Neural cell (in vitro differentiated cells): ENCODE results near the gene CACNB2. TPM values are rescaled to one million over a fixed set of nuclear protein-coding genes. Genes with fewer than 3 reads are reported as not detected.

ENCODE experiments used
- H2AFZ ChIP-seq: fragments of 200-600, 300-800 bp; sonication (generic), shearing (Covaris generic); 2 replicates; pipeline ENCODE4 v1.6.0; 2014; ENCODE audit warnings: low read depth, mild to moderate bottlenecking, antibody characterized with exemption, low read length, moderate library complexity
- H3F3A ChIP-seq: fragments of 200-600 bp; shearing (Covaris generic); 2 replicates; pipeline ENCODE4 v1.6.1; 2016; ENCODE audit warnings: mild to moderate bottlenecking, moderate library complexity, mixed read lengths, antibody characterized with exemption, low read length; ENCODE audit not compliant: insufficient read depth, poor library complexity, severe bottlenecking
- H3K27ac ChIP-seq: fragments of 200-600, 300-800 bp; sonication (generic), shearing (Covaris generic); 2 replicates; pipeline ENCODE4 v1.5.1; 2014; ENCODE audit warnings: mild to moderate bottlenecking, low read length, moderate library complexity
- H3K27me3 ChIP-seq: fragments of 300-800, 200-600 bp; sonication (generic), shearing (Covaris generic); 2 replicates; pipeline ENCODE4 v1.6.0; 2014; ENCODE audit warnings: mild to moderate bottlenecking, low read depth, low read length, moderate library complexity; ENCODE audit not compliant: insufficient read depth
- H3K36me3 ChIP-seq: fragments of 300-800, 200-600 bp; sonication (generic), shearing (Covaris generic); 2 replicates; pipeline ENCODE4 v1.5.1; 2014; ENCODE audit warnings: mild to moderate bottlenecking, antibody characterized with exemption, low read length, moderate library complexity; ENCODE audit not compliant: insufficient read depth
- H3K4me2 ChIP-seq: fragments of 300-800, 200-600 bp; sonication (generic), shearing (Covaris generic); 2 replicates; pipeline ENCODE4 v1.6.0; 2014; ENCODE audit warnings: mild to moderate bottlenecking, low read length
- H3K4me3 ChIP-seq: fragments of 300-800, 200-600 bp; sonication (generic), shearing (Covaris generic); 2 replicates; pipeline ENCODE4 v1.5.1; 2014; ENCODE audit warnings: mild to moderate bottlenecking, low read length, moderate library complexity
- H3K79me2 ChIP-seq: fragments of 200-600 bp; shearing (Covaris generic); replicated peaks from 2 replicates; pipeline ENCODE4 v1.6.0; 2014; ENCODE audit warnings: mild to moderate bottlenecking, low read length, moderate library complexity; ENCODE audit not compliant: insufficient read depth
- H3K9ac ChIP-seq: fragments of 300-800, 200-600 bp; sonication (generic), shearing (Covaris generic); 2 replicates; pipeline ENCODE4 v1.6.1; 2016; ENCODE audit warnings: mild to moderate bottlenecking, low read length, mixed read lengths
- H3K9me2 ChIP-seq: fragments of 200-600 bp; shearing (Covaris generic); 2 replicates; pipeline ENCODE4 v1.6.1; 2016; ENCODE audit warnings: mild to moderate bottlenecking, low read length, mixed read lengths; ENCODE audit not compliant: insufficient read depth
- H3K9me3 ChIP-seq: fragments of 200-600, 300-800 bp; sonication (generic), shearing (Covaris generic); 2 replicates; pipeline ENCODE4 v1.6.1; 2016; ENCODE audit warnings: mild to moderate bottlenecking, mixed run types, low read length, moderate library complexity, mixed read lengths
- H4K20me1 ChIP-seq: fragments of 200-600 bp; shearing (Covaris generic); 2 replicates; pipeline ENCODE4 v1.6.1; 2016; ENCODE audit warnings: mild to moderate bottlenecking, mixed run types; ENCODE audit not compliant: insufficient read depth
- EP300 ChIP-seq: fragments of 450-650 bp; conservative IDR thresholded peaks from 2 replicates; pipeline ENCODE4 v1.6.1; 2014; ENCODE audit warnings: antibody characterized with exemption, mild to moderate bottlenecking, moderate library complexity; ENCODE audit not compliant: poor library complexity, severe bottlenecking
- EZH2 ChIP-seq: fragments of 200-600, 300-800 bp; shearing (Covaris generic), sonication (generic); IDR thresholded peaks from 2 replicates; pipeline ENCODE4 v1.6.1; 2014; ENCODE audit warnings: antibody characterized with exemption, low read length, borderline replicate concordance, mild to moderate bottlenecking; ENCODE audit not compliant: insufficient read depth, poor library complexity, severe bottlenecking
- MXI1 ChIP-seq: fragments of 450-650 bp; conservative IDR thresholded peaks from 2 replicates; pipeline ENCODE4 v1.6.1; 2014; ENCODE audit warnings: antibody characterized with exemption, mild to moderate bottlenecking; ENCODE audit not compliant: poor library complexity, severe bottlenecking
- POLR2AphosphoS5 ChIP-seq: IDR thresholded peaks from 2 replicates; pipeline ENCODE4 v1.6.1; 2012
- RAD21 ChIP-seq: fragments of 450-650 bp; conservative IDR thresholded peaks from 2 replicates; pipeline ENCODE4 v1.6.1; 2014; ENCODE audit warnings: antibody characterized with exemption, mild to moderate bottlenecking, moderate library complexity
- SMC3 ChIP-seq: fragments of 450-650 bp; conservative IDR thresholded peaks from 2 replicates; pipeline ENCODE4 v1.6.1; 2014; ENCODE audit warnings: antibody characterized with exemption, mild to moderate bottlenecking, moderate library complexity; ENCODE audit not compliant: poor library complexity
- TAF1 ChIP-seq: IDR thresholded peaks from 2 replicates; pipeline ENCODE4 v1.6.1; 2012; ENCODE audit warnings: low read depth
- polyA plus RNA-seq: library from polyadenylated mRNA; depleted of rRNA; stranded (reverse); fragments of >200 nt; gene quantifications from 2 replicates; pipeline ENCODE4 v1.2.3, GENCODE V29; 2014
- TF ChIP-seq, protein P1 (sequence below): fragments of 450-650 bp; IDR thresholded peaks from 2 replicates; pipeline ENCODE4 v1.5.1; 2014; ENCODE audit warnings: antibody characterized with exemption, mild to moderate bottlenecking, moderate library complexity; ENCODE audit not compliant: poor library complexity, severe bottlenecking
- TF ChIP-seq, protein P2 (sequence below): IDR thresholded peaks from 2 replicates; pipeline ENCODE4 v1.6.1; 2012; ENCODE audit warnings: borderline replicate concordance

Gene CACNB2
- polyA plus RNA-seq, 1 donor from 2014 or later: 14.3 TPM

- Histone ChIP-seq H3K9me3 (no peaks in the 10 kb centered on the region), H3K79me2 (no peaks in the 10 kb centered on the region), H3K4me2 (no peak overlapping the region), H3F3A (no peaks in the 10 kb centered on the region), H3K27ac (no peak overlapping the region), H4K20me1 (no peaks in the 10 kb centered on the region), H3K36me3 (no peaks in the 10 kb centered on the region), H3K9me2 (no peaks in the 10 kb centered on the region), H2AFZ (no peak overlapping the region), H3K9ac (no peak overlapping the region), H3K27me3 (no peaks in the 10 kb centered on the region), H3K4me3 (no peak overlapping the region)
- TF ChIP-seq EZH2 (no peak), RAD21 (no peak), MXI1 (no peak), SMC3 (no peak), TAF1 (no peak), POLR2AphosphoS5 (no peak), EP300 (no peak)
- TF ChIP-seq, protein P1, sequence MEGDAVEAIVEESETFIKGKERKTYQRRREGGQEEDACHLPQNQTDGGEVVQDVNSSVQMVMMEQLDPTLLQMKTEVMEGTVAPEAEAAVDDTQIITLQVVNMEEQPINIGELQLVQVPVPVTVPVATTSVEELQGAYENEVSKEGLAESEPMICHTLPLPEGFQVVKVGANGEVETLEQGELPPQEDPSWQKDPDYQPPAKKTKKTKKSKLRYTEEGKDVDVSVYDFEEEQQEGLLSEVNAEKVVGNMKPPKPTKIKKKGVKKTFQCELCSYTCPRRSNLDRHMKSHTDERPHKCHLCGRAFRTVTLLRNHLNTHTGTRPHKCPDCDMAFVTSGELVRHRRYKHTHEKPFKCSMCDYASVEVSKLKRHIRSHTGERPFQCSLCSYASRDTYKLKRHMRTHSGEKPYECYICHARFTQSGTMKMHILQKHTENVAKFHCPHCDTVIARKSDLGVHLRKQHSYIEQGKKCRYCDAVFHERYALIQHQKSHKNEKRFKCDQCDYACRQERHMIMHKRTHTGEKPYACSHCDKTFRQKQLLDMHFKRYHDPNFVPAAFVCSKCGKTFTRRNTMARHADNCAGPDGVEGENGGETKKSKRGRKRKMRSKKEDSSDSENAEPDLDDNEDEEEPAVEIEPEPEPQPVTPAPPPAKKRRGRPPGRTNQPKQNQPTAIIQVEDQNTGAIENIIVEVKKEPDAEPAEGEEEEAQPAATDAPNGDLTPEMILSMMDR: no peak
- TF ChIP-seq, protein P2, sequence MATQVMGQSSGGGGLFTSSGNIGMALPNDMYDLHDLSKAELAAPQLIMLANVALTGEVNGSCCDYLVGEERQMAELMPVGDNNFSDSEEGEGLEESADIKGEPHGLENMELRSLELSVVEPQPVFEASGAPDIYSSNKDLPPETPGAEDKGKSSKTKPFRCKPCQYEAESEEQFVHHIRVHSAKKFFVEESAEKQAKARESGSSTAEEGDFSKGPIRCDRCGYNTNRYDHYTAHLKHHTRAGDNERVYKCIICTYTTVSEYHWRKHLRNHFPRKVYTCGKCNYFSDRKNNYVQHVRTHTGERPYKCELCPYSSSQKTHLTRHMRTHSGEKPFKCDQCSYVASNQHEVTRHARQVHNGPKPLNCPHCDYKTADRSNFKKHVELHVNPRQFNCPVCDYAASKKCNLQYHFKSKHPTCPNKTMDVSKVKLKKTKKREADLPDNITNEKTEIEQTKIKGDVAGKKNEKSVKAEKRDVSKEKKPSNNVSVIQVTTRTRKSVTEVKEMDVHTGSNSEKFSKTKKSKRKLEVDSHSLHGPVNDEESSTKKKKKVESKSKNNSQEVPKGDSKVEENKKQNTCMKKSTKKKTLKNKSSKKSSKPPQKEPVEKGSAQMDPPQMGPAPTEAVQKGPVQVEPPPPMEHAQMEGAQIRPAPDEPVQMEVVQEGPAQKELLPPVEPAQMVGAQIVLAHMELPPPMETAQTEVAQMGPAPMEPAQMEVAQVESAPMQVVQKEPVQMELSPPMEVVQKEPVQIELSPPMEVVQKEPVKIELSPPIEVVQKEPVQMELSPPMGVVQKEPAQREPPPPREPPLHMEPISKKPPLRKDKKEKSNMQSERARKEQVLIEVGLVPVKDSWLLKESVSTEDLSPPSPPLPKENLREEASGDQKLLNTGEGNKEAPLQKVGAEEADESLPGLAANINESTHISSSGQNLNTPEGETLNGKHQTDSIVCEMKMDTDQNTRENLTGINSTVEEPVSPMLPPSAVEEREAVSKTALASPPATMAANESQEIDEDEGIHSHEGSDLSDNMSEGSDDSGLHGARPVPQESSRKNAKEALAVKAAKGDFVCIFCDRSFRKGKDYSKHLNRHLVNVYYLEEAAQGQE: no peak
These were observed 365.4 kb downstream of the CACNB2 start for GRCh38 chr10:18505456-18506118.

- Histone ChIP-seq H3K9me2 (no peaks in the 10 kb centered on the region), H3K4me3 (no peak overlapping the region), H4K20me1 (no peaks in the 10 kb centered on the region), H3K36me3 (no peaks in the 10 kb centered on the region), H3K9ac (no peak overlapping the region), H3K9me3 (no peaks in the 10 kb centered on the region), H3K27me3 (no peaks in the 10 kb centered on the region), H3F3A (no peaks in the 10 kb centered on the region), H3K79me2 (no peaks in the 10 kb centered on the region), H2AFZ (no peak overlapping the region), H3K4me2 (no peak overlapping the region), H3K27ac (no peak overlapping the region)
- no peak for TF ChIP-seq EP300
- TF ChIP-seq, protein P2: no peak
- TF ChIP-seq SMC3: no peak
These were observed 368.4 kb downstream of the CACNB2 start for GRCh38 chr10:18508587-18508986.
